Tibial nerve (tissue), 4 donors: ENCODE results near the gene FNDC5. TPM values are rescaled to one million over a fixed set of nuclear protein-coding genes. Genes with fewer than 3 reads are reported as not detected.

Experiments
- DNase-seq, 2 donors: peaks; one replicate each; pipeline ENCODE4 v3.0.0-alpha.2; 2019; ENCODE audit warnings: low spot score in 2 of 2
- H3K27ac ChIP-seq, 4 donors: fragments of 200-600 bp; sonication (generic) in 3 of 4; one replicate each; pipeline ENCODE4 v1.5.1; 2017 to 2019; ENCODE audit warnings: mild to moderate bottlenecking in 1 of 4
- H3K27me3 ChIP-seq, 2 donors: fragments of 200-600 bp; sonication (generic) in 1 of 2; one replicate each; pipeline versions ENCODE4 v1.5.1 to v1.6.0; 2017 to 2019
- H3K36me3 ChIP-seq, 3 donors: fragments of 200-600 bp; sonication (generic); one replicate each; pipeline ENCODE4 v1.5.1; 2018 to 2019
- H3K4me1 ChIP-seq, 4 donors: fragments of 200-600 bp; sonication (generic) in 3 of 4; one replicate each; pipeline ENCODE4 v1.5.1; 2017 to 2019
- H3K4me3 ChIP-seq, 4 donors: fragments of 200-600 bp; sonication (generic) in 3 of 4; one replicate each; pipeline ENCODE4 v1.5.1; 2017 to 2019; ENCODE audit warnings: mild to moderate bottlenecking in 1 of 4, moderate library complexity in 1 of 4
- H3K9me3 ChIP-seq, 4 donors: fragments of 200-600 bp; sonication (generic) in 3 of 4; one replicate each; pipeline ENCODE4 v1.5.1; 2017 to 2019
- EP300 ChIP-seq, 2 donors: sonication (generic); formaldehyde crosslinking; IDR thresholded peaks; one replicate each; pipeline ENCODE4 v1.6.1; 2017; ENCODE audit warnings: antibody characterized with exemption in 2 of 2, mild to moderate bottlenecking in 1 of 2
- POLR2A ChIP-seq, 2 donors: fragments of 450-650 bp; IDR thresholded peaks; one replicate each; pipeline ENCODE4 v1.6.1; 2017; ENCODE audit warnings: antibody characterized with exemption in 2 of 2, mild to moderate bottlenecking in 2 of 2, moderate library complexity in 2 of 2
- WGBS, 2 donors: methylation state at CpG; one replicate each; pipeline ENCODE4 v1.1.5; 2018; 5-methylcytosine and 5-hydroxymethylcytosine counted together
- total RNA-seq, 4 donors: library from RNA; depleted of rRNA; stranded (reverse); fragments of >200 nt; gene quantifications; one replicate each; pipeline ENCODE4 v1.1.0, GENCODE V29; 2016
- TF ChIP-seq, protein P1 (sequence below), 5 experiments: fragments of 200-600 bp in 3 of 5; fragments of 450-650 bp in 2 of 5; sonication (generic) in 3 of 5; IDR thresholded peaks; one replicate each; pipeline ENCODE4 v1.5.1; 2016 to 2019; ENCODE audit warnings: antibody characterized with exemption in 5 of 5, mild to moderate bottlenecking in 3 of 5, moderate library complexity in 2 of 5

The FNDC5 gene
- total RNA-seq, 4 donors from 2014 or later: 0.21 TPM; not detected in 3

DNA sequence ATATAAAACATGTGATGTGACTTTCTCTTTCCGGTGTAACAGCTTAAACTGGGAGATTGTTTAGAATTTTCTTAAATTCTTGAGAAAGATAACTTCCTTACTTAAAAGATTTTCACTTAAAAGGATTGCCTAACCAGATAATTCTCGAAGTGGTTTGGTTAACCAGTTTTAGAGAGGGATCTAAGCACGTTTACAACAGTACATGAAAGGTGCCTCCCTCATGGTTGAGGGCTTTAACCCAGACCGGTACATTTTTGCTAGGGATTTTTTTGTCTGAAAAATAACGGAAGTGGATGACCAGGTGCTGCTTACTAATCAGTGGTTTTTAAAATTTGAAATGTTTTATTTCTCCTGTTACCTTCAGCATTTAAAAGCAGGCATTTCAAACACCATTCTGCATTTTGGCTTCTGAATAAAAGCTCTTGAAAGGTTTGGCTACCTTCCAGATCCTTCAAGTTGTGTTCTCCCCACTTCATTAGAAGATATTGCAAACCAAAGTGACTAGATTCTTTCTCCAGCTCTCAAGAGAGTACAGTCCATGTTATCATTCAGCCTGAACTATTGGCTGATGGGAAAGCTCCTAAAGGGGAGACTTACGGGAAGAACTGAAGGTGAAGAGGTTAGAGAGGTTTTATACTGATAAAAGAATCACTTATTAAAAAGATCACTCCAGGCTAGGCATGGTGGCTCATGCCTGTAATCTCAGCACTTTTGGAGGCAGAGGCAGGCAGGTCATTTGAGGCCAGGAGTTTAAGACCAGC is 40.4 kb downstream of the FNDC5 start:
- WGBS, 2 donors: 86 to 92% methylated on average over 6 of the region's 6 CpGs
- DNase-seq: no peak
- no peak overlapping the region for H3K27ac ChIP-seq
- H3K36me3 ChIP-seq: peaks cover 0 to 100% (median 6%) of the 10 kb centered on the region in 3 donors
- no peaks in the 10 kb centered on the region for H3K9me3 ChIP-seq
- H3K4me3 ChIP-seq: no peak overlapping the region
- H3K27me3 ChIP-seq: no peaks in the 10 kb centered on the region
- TF ChIP-seq POLR2A (IDR thresholded peaks at IDR 0.05): no peak
- TF ChIP-seq, protein P1, sequence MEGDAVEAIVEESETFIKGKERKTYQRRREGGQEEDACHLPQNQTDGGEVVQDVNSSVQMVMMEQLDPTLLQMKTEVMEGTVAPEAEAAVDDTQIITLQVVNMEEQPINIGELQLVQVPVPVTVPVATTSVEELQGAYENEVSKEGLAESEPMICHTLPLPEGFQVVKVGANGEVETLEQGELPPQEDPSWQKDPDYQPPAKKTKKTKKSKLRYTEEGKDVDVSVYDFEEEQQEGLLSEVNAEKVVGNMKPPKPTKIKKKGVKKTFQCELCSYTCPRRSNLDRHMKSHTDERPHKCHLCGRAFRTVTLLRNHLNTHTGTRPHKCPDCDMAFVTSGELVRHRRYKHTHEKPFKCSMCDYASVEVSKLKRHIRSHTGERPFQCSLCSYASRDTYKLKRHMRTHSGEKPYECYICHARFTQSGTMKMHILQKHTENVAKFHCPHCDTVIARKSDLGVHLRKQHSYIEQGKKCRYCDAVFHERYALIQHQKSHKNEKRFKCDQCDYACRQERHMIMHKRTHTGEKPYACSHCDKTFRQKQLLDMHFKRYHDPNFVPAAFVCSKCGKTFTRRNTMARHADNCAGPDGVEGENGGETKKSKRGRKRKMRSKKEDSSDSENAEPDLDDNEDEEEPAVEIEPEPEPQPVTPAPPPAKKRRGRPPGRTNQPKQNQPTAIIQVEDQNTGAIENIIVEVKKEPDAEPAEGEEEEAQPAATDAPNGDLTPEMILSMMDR (IDR thresholded peaks at IDR 0.05): no peak
- TF ChIP-seq EP300 (IDR thresholded peaks at IDR 0.05): no peak
- no peaks in the 10 kb centered on the region for H3K4me1 ChIP-seq

DNA sequence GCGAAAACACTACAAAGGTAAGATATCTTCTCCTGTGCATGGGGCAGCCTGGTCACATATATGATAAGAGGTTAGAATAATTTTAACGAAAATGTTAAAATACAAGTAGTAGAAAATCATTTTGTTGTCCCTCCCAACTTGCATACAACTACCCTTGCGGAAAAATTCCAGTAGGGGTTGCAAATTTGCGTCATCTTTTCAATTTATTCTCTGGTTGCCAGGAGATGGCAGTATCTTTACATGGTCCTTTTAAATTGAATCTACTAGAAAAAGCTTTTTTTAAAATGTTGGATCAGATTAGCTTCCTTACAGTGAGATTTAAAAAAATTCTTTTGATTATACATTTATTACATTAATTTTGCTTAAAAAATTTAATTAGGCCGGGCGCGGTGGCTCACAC is 42.4 kb downstream of the FNDC5 start:
- H3K27me3 ChIP-seq: no peaks in the 10 kb centered on the region
- H3K27ac ChIP-seq: no peak overlapping the region
- H3K36me3 ChIP-seq: peaks cover 0 to 85% (median 6%) of the 10 kb centered on the region in 3 donors
- no peaks in the 10 kb centered on the region for H3K9me3 ChIP-seq
- WGBS, 2 donors: 88 to 89% methylated on average over 7 of the region's 7 CpGs
- DNase-seq: no peak
- H3K4me1 ChIP-seq: no peaks in the 10 kb centered on the region
- no peak overlapping the region for H3K4me3 ChIP-seq
- TF ChIP-seq, protein P1 (IDR thresholded peaks at IDR 0.05): no peak
- TF ChIP-seq POLR2A (IDR thresholded peaks at IDR 0.05) (no peak), EP300 (IDR thresholded peaks at IDR 0.05) (no peak)

DNA sequence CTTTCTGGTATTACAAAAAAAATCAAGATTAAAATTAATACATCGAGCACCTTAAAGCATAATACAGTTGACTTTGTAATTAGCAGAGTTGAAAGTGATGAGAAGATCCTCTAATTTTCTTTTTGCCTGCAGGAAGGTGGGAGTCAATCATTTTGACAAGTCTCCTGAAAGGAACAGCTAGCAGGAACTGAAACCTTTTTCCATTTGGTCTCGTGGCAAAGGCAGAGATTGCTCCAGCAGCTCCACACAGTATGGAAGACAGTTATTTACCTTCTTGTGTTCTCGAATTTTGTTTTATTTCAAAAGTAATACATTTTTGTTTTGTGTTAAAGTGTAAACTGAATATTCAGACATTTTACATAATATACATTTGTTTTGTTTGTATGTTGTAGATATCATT is 45.5 kb downstream of the FNDC5 start:
- H3K4me3 ChIP-seq: no peak overlapping the region
- H3K9me3 ChIP-seq: no peaks in the 10 kb centered on the region
- peaks cover 0 to 53% (median 6%) of the 10 kb centered on the region in 3 donors for H3K36me3 ChIP-seq
- no peaks in the 10 kb centered on the region for H3K27me3 ChIP-seq
- no peak overlapping the region for H3K27ac ChIP-seq
- DNase-seq: no peak
- TF ChIP-seq, protein P1 (IDR thresholded peaks at IDR 0.05): no peak
- no peak for TF ChIP-seq EP300 (IDR thresholded peaks at IDR 0.05)
- no peak for TF ChIP-seq POLR2A (IDR thresholded peaks at IDR 0.05)
- peaks cover 0 to 4% (median 0%) of the 10 kb centered on the region in 4 donors for H3K4me1 ChIP-seq
- 82% methylated on average over 3 of the region's 3 CpGs for WGBS, 2 donors

DNA sequence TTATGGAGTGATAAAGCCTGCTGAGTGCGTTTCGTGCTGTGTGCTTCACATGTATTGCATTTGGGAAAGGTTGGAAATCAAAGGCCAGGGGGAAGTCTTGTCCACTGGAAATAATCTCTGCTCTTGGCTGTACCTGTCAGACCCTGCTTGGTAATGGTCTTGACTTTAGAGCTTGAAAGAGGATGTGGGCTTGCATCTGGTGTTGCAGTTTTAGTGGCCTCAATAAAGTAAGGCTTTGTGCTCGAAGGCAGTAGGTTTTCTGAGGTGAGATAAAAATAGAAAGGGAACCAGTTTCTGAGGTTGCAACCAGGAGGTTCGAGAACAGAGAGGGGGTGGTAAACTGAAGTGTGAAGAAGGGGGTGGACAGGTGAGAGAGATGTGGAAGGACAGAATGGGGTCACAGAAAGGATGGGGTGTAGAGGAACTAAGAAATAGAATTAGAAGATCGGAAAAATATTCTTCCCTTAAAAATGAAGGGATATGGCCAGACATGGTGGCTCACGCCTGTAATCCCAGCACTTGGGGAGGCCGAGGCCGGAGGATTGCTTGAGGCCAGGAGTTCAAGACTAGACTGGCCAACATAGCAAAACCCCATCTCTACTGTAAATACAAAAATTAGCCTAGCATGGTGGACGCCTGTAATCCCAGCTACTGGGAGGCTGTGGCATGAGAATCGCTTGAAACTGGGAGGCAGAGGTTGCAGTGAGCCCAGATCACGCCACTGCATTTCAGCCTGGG is 51.7 kb downstream of the FNDC5 start:
- TF ChIP-seq POLR2A (IDR thresholded peaks at IDR 0.05): no peak
- TF ChIP-seq, protein P1 (IDR thresholded peaks at IDR 0.05): no peak
- TF ChIP-seq EP300 (IDR thresholded peaks at IDR 0.05): no peak
- DNase-seq: no peak
- Histone ChIP-seq H3K4me1 (peaks cover 0 to 46% (median 22%) of the 10 kb centered on the region in 4 donors), H3K27me3 (no peaks in the 10 kb centered on the region), H3K27ac (peak overlapping the region; percentile 94 to 98 (median 96)), H3K4me3 (peak overlapping the region in 2 of 4 donors; percentile 82 to 99), H3K36me3 (no peaks in the 10 kb centered on the region), H3K9me3 (no peaks in the 10 kb centered on the region)
- 67 to 70% methylated on average over 11 of the region's 11 CpGs for WGBS, 2 donors
